Activated CD4-positive, alpha-beta memory T cell treated with anti-CD3 and anti-CD28 coated beads for 36 hours (primary cell): ENCODE data around the gene PLXNA2. TPM values are rescaled to one million over a fixed set of nuclear protein-coding genes. Genes with fewer than 3 reads are reported as not detected.

Experiments
- CTCF ChIA-PET: fragments of 350-600 bp; sonication (Branson Sonifier 250); formaldehyde crosslinking; loops from one replicate; lab custom pipeline; 2021; ENCODE audit warnings: antibody characterized with exemption, inconsistent platforms; lab: Charles Lee
- POLR2A ChIA-PET: fragments of 350-600 bp; sonication (Branson Sonifier 250); formaldehyde crosslinking; loops from one replicate; lab custom pipeline; 2021; ENCODE audit warnings: antibody characterized with exemption; lab: Charles Lee
- DNase-seq: peaks from one replicate; pipeline ENCODE4 v3.0.0-alpha.2; 2020
- H3K27ac Mint-ChIP-seq: one replicate; pipeline ENCODE4 v1.8.0; 2021; ENCODE audit warnings: mixed read lengths
- H3K27me3 Mint-ChIP-seq: one replicate; pipeline ENCODE4 v1.8.0; 2021; ENCODE audit warnings: mixed read lengths
- H3K36me3 Mint-ChIP-seq: one replicate; pipeline ENCODE4 v1.8.0; 2021; ENCODE audit warnings: mixed read lengths
- H3K4me1 Mint-ChIP-seq: one replicate; pipeline ENCODE4 v1.8.0; 2021; ENCODE audit warnings: low read depth, mixed read lengths
- H3K4me3 Mint-ChIP-seq: one replicate; pipeline ENCODE4 v1.8.0; 2021; ENCODE audit warnings: mild to moderate bottlenecking, mixed read lengths
- H3K9me3 Mint-ChIP-seq: one replicate; pipeline ENCODE4 v1.8.0; 2021; ENCODE audit warnings: mixed read lengths
- intact Hi-C: fragments of 100-400 bp; cut with micrococcal nuclease; formaldehyde crosslinking; loops from one replicate; pipeline ENCODE4 v1.15.1; 2023
- total RNA-seq, 2 experiments: library from RNA; stranded (reverse); gene quantifications; one replicate each; pipeline ENCODE4 v1.2.3, GENCODE V29; 2021

PLXNA2 gene
- total RNA-seq, 2 experiments from 2014 or later = 0.29 to 0.34 TPM

GRCh38 chr1:208180421-208180820 lies 63.8 kb downstream of the PLXNA2 start:
- POLR2A ChIA-PET = no interaction called here
- no peak overlapping the region for H3K27ac Mint-ChIP-seq
- no peaks in the 10 kb centered on the region for H3K4me1 Mint-ChIP-seq

GRCh38 chr1:208179961-208180409 lies 64.2 kb downstream of the PLXNA2 start:
- ChIA-PET POLR2A (no interaction called here), CTCF (no interaction called here)
- intact Hi-C loops = no loop called here
- H3K4me3 Mint-ChIP-seq = no peak overlapping the region
- no peak overlapping the region for H3K27ac Mint-ChIP-seq
- no peak for DNase-seq
- H3K36me3 Mint-ChIP-seq = no peaks in the 10 kb centered on the region
- peaks cover 9% of the 10 kb centered on the region for H3K27me3 Mint-ChIP-seq
- no peaks in the 10 kb centered on the region for H3K9me3 Mint-ChIP-seq
- H3K4me1 Mint-ChIP-seq = no peaks in the 10 kb centered on the region

More at GRCh38 chr1:208180421-208180820, 63.8 kb downstream of the PLXNA2 start:
- no peaks in the 10 kb centered on the region for H3K36me3 Mint-ChIP-seq
- H3K9me3 Mint-ChIP-seq = no peaks in the 10 kb centered on the region
- H3K27me3 Mint-ChIP-seq = peaks cover 9% of the 10 kb centered on the region
- CTCF ChIA-PET = no interaction called here
- no peak overlapping the region for H3K4me3 Mint-ChIP-seq
- no peak for DNase-seq
- intact Hi-C loops = no loop called here

GRCh38 chr1:208179263-208179816 lies 64.8 kb downstream of the PLXNA2 start:
- DNase-seq = no peak
- no peak overlapping the region for H3K27ac Mint-ChIP-seq
- no peaks in the 10 kb centered on the region for H3K9me3 Mint-ChIP-seq
- CTCF ChIA-PET = no interaction called here
- intact Hi-C loops = no loop called here
- H3K36me3 Mint-ChIP-seq = no peaks in the 10 kb centered on the region
- no peaks in the 10 kb centered on the region for H3K4me1 Mint-ChIP-seq
- POLR2A ChIA-PET = no interaction called here
- H3K4me3 Mint-ChIP-seq = no peak overlapping the region
- peaks cover 9% of the 10 kb centered on the region for H3K27me3 Mint-ChIP-seq

GRCh38 chr1:208178091-208178529 lies 66.1 kb downstream of the PLXNA2 start:
- no peak for DNase-seq
- intact Hi-C loops = no loop called here
- H3K27me3 Mint-ChIP-seq = peaks cover 9% of the 10 kb centered on the region
- H3K36me3 Mint-ChIP-seq = no peaks in the 10 kb centered on the region
- H3K27ac Mint-ChIP-seq = no peak overlapping the region
- no peaks in the 10 kb centered on the region for H3K4me1 Mint-ChIP-seq
- H3K9me3 Mint-ChIP-seq = no peaks in the 10 kb centered on the region
- ChIA-PET CTCF (interaction anchor here (0.6 kb wide), 1 partner anchor 61 kb away, joined by 3 read pairs; no protein-coding TSS in a partner anchor), POLR2A (no interaction called here)
- H3K4me3 Mint-ChIP-seq = no peak overlapping the region

GRCh38 chr1:208177656-208178055 lies 66.5 kb downstream of the PLXNA2 start:
- no peak overlapping the region for H3K27ac Mint-ChIP-seq
- H3K36me3 Mint-ChIP-seq = no peaks in the 10 kb centered on the region
- H3K27me3 Mint-ChIP-seq = peaks cover 5% of the 10 kb centered on the region
- no peaks in the 10 kb centered on the region for H3K4me1 Mint-ChIP-seq
- ChIA-PET CTCF (no interaction called here), POLR2A (no interaction called here)
- DNase-seq = no peak
- intact Hi-C loops = no loop called here
- H3K4me3 Mint-ChIP-seq = no peak overlapping the region
- no peaks in the 10 kb centered on the region for H3K9me3 Mint-ChIP-seq

GRCh38 chr1:208176649-208177048 lies 67.5 kb downstream of the PLXNA2 start:
- intact Hi-C loops = no loop called here
- ChIA-PET POLR2A (no interaction called here), CTCF (no interaction called here)
- H3K4me3 Mint-ChIP-seq = no peak overlapping the region
- peaks cover 2% of the 10 kb centered on the region for H3K27me3 Mint-ChIP-seq
- no peaks in the 10 kb centered on the region for H3K36me3 Mint-ChIP-seq
- H3K27ac Mint-ChIP-seq = no peak overlapping the region
- H3K9me3 Mint-ChIP-seq = no peaks in the 10 kb centered on the region
- no peak for DNase-seq
- H3K4me1 Mint-ChIP-seq = no peaks in the 10 kb centered on the region

GRCh38 chr1:208175508-208175895 lies 68.7 kb downstream of the PLXNA2 start:
- no peak for DNase-seq
- Mint-ChIP-seq H3K27me3 (peaks cover 1% of the 10 kb centered on the region), H3K36me3 (no peaks in the 10 kb centered on the region), H3K9me3 (no peaks in the 10 kb centered on the region), H3K4me1 (no peaks in the 10 kb centered on the region), H3K27ac (no peak overlapping the region), H3K4me3 (no peak overlapping the region)
- intact Hi-C loops = no loop called here
- ChIA-PET POLR2A (no interaction called here), CTCF (no interaction called here)

- Mint-ChIP-seq H3K27ac (no peak overlapping the region), H3K36me3 (no peaks in the 10 kb centered on the region), H3K4me1 (no peaks in the 10 kb centered on the region), H3K27me3 (no peaks in the 10 kb centered on the region), H3K9me3 (no peaks in the 10 kb centered on the region), H3K4me3 (no peak overlapping the region)
- POLR2A ChIA-PET = no interaction called here
- intact Hi-C loops = no loop called here
- DNase-seq = no peak
- CTCF ChIA-PET = no interaction called here
Measured at GRCh38 chr1:208174731-208175507, 69.3 kb downstream of the PLXNA2 start.

GRCh38 chr1:208174200-208174599 lies 70.0 kb downstream of the PLXNA2 start:
- no peaks in the 10 kb centered on the region for H3K9me3 Mint-ChIP-seq
- intact Hi-C loops = no loop called here

GRCh38 chr1:208173749-208174148 lies 70.4 kb downstream of the PLXNA2 start:
- ChIA-PET CTCF (no interaction called here), POLR2A (no interaction called here)
- DNase-seq = no peak
- H3K4me3 Mint-ChIP-seq = no peak overlapping the region
- H3K4me1 Mint-ChIP-seq = no peaks in the 10 kb centered on the region
- H3K27ac Mint-ChIP-seq = no peak overlapping the region
- H3K27me3 Mint-ChIP-seq = peaks cover 2% of the 10 kb centered on the region
- H3K36me3 Mint-ChIP-seq = no peaks in the 10 kb centered on the region
- intact Hi-C loops = no loop called here
- H3K9me3 Mint-ChIP-seq = no peaks in the 10 kb centered on the region

More at GRCh38 chr1:208174200-208174599, 70.0 kb downstream of the PLXNA2 start:
- H3K36me3 Mint-ChIP-seq = no peaks in the 10 kb centered on the region
- no peaks in the 10 kb centered on the region for H3K4me1 Mint-ChIP-seq
- ChIA-PET CTCF (no interaction called here), POLR2A (no interaction called here)
- no peak overlapping the region for H3K4me3 Mint-ChIP-seq
- no peak overlapping the region for H3K27ac Mint-ChIP-seq
- H3K27me3 Mint-ChIP-seq = no peaks in the 10 kb centered on the region
- DNase-seq = no peak

- H3K36me3 Mint-ChIP-seq = no peaks in the 10 kb centered on the region
Measured at GRCh38 chr1:208172423-208173145, 71.6 kb downstream of the PLXNA2 start.

GRCh38 chr1:208171616-208172422 lies 72.4 kb downstream of the PLXNA2 start:
- ChIA-PET CTCF (no interaction called here), POLR2A (no interaction called here)
- H3K4me3 Mint-ChIP-seq = no peak overlapping the region
- no peaks in the 10 kb centered on the region for H3K9me3 Mint-ChIP-seq
- no peaks in the 10 kb centered on the region for H3K4me1 Mint-ChIP-seq
- H3K27me3 Mint-ChIP-seq = peaks cover 9% of the 10 kb centered on the region
- H3K27ac Mint-ChIP-seq = no peak overlapping the region
- H3K36me3 Mint-ChIP-seq = no peaks in the 10 kb centered on the region
- DNase-seq = no peak
- intact Hi-C loops = no loop called here

More at GRCh38 chr1:208172423-208173145, 71.6 kb downstream of the PLXNA2 start:
- no peak overlapping the region for H3K27ac Mint-ChIP-seq
- intact Hi-C loops = no loop called here
- POLR2A ChIA-PET = no interaction called here
- H3K9me3 Mint-ChIP-seq = no peaks in the 10 kb centered on the region
- CTCF ChIA-PET = no interaction called here
- no peak overlapping the region for H3K4me3 Mint-ChIP-seq
- H3K4me1 Mint-ChIP-seq = no peaks in the 10 kb centered on the region
- no peak for DNase-seq
- H3K27me3 Mint-ChIP-seq = peaks cover 2% of the 10 kb centered on the region
